ENCODE measurements around the gene CEP89.
"Not testable (repeated sequence)": the region's sequence is repeated elsewhere in the genome, so short reads cannot be mapped to it uniquely, and the experiment has no call there.

The CEP89 gene

DNA sequence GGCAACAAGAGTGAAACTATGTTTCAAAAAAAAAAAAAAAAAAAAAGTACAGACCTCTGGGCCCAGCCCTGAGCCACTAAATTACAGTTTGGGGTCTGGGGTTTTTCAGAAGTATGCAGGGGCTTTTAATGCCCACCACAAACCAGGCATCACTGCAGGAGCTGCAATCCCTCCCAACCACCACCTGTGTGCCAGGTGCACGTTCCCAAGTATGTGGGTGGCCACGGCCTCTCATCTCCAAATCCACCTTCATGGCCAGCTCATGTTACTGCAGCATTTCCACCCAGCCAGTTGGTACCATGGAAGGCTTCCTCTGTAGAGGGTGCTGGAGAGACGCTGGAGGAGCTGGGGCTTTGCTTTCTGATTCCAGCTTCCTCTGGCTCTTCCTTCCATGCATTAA lies 26.5 kb downstream of the CEP89 start:
- no peak for DNase-seq

DNA sequence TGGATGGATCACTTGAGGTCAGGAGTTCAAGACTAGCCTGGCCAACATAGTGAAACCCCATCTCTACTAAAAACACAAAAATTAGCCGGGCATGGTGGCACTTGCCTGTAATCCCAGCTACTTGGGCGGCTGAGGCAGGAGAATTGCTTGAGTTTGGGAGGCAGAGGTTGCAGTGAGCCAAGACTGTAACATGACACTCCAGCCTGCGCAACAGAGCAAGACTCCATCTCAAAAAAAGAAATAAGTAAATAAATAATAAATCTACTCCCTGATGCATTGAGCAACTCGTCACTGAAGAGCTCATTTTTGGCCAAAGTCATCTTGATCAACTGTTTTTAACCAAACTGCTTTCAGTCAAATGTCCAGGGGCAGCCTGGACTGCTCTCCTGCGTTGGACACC lies 30.5 kb downstream of the CEP89 start:
- DNase-seq: not testable (repeated sequence)

DNA sequence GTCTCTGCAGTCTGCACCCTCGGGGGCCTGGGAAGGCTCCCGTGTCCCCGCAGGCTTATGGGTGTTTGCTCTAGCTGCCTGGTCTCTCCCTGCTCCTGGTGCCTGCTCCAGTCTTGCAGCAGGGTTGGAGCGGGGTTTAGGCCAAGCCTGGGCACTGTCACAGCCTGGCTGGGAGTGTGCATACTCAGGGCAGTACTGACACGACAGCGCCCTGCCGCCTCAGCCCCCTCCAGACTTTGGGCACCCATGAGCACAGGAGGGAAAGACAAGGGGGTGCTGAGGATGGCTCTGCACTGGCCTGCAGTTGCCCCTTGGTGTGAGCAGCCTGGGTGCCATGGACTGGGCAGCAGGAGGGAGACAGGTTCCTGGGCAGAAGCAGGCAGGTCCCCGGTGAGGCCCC lies 35.7 kb downstream of the CEP89 start:
- DNase-seq: no peak

DNA sequence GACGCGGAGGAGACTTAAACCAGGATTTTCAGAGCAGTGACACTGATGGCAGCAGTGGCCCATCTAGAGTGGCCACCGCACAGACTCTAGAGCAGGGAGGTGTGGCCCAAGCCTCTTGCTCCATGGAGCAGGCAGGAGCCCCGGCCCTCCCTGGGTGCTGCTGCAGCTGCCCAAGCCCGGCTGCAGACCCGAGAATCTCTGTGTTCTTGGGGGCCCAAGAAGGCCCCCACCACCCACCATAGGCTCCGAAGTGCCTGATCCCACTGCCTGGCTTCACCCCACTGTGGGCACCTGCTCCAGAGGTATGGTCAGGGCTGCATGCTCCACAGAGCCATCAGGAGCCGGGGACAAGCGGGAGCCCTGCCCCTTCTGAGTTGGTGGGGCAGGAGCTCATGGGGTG lies 36.1 kb downstream of the CEP89 start:
- no peak for DNase-seq

DNA sequence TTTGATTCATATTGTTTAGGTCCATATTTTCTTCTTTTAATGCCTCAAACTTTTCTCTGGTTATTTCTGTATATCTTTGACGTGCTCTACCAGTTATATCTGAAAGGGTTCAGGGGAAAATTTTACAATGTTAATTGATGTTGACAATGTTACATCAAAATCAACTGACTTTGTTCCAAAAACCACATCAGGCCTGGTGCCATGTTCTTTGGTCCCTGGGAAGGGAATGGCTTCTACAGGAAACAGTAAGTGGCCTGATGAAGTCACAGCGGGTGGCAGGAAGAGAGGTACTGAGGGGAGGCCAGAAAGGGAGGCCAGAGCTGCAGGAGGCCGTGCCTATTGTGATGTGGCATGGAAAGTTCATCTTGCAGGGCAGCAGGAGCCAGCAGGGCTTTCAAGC lies 38.2 kb downstream of the CEP89 start:
- no peak for DNase-seq

DNA sequence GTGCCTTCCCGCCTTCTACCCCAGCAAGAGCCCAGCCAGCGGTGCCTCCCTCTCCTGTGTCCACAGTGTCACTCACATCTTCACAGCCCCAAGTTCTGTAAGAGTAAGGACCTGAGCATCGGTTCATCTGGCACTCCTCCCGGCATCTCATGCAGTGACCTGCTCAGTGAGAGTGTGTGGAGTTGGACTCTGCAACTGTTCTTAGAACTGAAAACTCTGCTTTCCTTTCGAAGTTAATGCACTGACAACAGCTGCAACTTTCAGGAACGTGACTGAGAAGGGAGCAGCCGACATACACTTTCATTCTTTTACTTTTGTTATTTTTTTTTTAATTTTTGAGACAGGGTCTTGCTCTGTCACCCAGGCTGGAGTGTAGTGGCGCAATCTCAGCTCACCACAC lies 41.2 kb downstream of the CEP89 start:
- no peak for DNase-seq

DNA sequence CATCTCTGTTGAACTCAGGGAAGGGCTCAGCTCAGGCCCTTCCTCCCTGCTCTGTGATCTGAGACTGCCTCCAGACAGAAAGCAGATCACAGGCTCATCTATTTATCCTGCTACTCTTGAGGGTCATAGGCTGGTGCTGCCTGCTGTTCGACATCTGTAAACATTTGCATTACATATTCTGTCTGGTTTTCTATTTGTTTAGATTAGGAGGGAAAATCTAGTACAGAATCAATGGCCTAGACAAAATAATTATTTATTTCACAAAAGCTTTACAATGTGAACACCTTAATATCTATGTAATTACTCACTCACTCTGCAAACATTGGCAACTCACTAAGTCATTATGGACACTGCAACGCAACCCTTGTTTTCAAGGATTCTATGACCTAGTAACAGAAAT lies 43.0 kb downstream of the CEP89 start:
- no peak for DNase-seq

DNA sequence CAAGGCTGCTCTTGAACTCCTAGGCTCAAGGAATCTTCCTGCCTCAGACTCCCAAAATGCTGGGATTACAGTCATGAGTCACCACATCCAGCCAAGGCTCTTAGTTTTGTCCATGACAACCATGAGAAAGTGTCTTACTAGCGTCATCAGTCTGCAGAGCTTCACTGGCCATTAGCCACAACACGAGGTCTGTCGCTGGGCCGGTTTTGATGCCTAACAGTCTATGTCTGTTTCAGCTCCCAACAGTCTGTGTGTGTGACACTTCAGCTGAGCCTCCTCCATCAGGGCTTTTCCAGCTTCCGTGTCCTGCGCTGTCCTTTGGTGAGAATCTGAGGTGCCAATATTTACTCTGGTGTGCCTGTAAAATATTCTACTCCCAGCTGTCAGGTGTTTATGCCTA lies 47.6 kb downstream of the CEP89 start:
- no peak for DNase-seq

DNA sequence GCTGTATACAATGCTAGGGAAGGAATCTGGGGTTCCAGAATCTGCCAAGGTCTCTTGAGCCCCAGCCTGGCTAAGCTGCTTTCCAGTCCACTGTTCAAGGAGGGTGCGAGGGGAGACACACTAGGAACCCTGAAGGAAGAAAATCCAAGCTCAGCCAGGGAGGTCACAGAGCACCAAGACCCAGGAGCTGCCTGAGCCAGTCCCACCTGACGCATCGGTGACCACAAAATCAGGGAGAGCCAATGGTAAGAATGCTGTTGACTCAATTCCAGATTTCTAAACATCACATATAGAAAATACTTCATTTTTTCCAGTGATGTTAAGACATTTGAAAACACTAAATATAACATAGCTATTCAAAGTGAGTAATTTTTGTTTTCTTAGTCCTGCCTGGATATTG lies 50.1 kb downstream of the CEP89 start:
- no peak for DNase-seq

DNA sequence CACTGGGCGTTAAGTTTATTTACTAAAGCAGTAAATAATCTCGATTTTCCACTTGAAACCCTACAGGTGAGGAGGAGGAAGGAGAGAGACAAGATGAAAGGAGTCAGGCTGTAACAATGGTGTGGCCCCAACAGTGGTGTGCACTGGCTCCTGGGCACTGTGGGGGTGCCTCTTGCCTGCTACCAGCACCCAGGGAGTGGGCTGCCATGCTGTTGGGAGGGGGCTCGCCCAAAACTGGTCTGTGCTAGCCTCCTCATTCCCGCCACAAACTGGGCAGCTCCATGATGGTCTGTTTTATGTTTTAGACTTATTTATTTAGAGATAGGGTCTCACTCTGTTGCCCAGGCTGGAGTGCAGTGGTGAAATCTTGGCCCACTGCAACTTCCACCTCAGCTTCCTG lies 52.4 kb downstream of the CEP89 start:
- DNase-seq: no peak

DNA sequence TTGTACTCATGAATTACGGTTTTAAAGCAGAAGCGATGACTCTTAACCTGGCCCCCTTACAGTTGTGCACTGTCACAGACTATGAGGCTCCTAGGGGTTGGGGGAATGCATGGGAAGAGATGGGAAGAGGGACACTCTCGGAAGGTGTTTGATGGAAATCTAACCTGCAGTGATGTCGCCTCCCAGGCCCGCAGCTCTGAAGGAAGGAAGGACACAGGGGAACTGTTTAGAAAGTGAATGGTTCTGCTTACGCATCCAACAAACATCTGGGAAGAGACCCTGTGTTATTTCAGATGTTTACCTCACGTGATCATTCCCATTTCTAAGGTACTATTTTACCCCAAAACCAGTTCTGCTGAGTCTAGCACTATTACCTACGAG lies 54.2 kb downstream of the CEP89 start:
- DNase-seq: no peak

DNA sequence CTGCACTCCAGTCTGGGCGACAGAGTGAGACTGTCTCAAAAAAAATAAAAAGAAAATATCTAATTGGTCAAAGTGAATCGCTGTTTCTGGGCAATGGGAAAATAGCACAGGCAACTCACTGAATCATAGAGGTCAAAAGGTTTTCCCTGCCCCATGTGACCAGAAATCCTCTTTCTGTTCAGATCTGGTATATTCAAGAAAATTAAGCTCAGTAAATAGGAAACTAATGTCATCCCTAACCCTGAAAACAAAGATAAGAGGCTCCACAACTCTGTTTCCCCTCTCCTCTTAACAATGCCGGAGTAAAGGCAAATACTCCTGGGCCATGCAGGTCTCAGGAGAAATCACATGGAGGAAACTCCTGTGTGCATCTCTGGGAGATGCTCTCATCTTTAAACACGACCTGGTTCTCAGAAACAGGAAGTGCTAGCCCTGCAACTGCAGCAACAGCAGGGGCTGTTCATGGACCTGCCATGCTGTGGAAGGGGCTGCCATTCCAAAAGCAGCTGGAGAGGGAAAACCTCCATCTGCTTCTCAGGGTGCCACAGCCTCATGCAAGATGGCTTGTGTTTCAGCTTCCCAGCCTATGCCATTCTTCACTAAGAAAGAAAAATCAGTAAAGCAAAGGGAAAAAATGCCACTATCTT lies 54.7 kb downstream of the CEP89 start:
- DNase-seq: no peak

DNA sequence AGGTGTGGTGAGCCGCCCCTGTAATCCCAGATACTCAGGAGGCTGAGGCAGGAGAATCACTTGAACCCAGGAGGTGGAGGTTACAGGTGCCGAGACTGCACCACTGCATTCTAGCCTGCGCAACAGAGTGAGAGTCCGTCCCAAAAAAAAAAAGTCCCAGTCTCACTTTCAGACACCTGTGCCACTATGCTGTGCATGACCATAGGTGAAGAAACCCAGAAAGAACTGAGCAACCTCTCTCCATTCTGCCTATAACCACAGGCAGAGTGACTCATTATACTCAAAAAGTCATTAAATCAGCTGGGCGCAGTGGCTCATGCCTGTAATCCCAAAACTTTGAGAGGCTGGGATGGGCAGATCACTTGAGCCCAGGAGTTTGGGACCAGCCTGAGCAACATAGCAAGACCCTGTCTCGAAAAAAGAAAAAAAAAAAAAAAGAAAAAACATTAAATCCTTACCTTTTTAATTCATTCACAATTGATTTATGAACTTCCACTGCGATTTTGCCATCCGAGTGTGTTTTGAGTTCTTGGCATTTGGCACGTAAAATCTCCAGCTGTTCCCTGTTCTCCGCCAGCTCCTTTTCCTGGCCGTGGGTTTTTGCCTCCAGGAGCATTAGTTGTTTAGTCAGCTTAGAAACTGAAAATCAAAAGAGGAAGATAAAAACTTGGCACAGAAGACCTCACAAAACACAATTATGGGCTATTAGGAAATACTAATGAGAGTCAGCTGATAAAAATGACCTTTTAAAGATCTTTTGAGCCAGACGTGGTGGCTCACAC lies 56.7 kb downstream of the CEP89 start:
- DNase-seq: no peak

DNA sequence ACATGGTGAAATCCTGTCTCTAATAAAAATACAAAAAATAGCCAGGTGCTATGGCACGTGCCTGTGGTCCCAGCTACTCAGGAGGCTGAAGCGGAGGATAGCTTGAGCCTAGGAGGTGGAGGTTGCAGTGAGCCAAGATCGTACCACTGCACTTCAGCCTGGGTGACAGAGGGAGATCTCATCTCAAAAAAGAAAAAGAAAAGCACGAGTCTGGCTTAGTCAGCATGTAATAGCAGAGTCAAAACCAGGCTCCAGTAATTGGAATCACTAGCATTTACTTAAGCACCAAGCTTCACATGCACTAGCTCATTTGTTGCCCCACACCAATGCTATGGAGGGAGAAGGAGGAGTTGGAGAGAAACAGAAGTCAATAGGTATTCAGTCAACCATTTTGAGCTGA lies 60.3 kb downstream of the CEP89 start:
- DNase-seq: no peak

DNA sequence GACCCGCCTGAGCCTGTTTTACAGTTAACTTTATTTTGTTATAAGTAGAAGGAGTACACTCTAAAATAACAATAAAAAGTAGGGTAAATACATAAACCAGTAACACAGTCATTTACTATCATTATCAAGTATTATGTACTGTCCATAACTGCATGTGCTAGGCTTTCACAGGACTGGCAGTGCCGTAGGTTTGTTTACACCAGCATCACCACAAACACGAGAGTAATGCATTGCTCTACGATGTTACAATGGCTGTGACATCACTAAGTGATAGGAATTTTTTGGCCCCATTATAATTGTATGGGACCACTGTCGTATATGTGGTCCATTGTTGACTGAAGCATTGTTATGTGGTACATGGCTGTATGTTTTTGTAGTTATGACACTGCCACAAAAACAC lies 60.9 kb downstream of the CEP89 start:
- no peak for DNase-seq

DNA sequence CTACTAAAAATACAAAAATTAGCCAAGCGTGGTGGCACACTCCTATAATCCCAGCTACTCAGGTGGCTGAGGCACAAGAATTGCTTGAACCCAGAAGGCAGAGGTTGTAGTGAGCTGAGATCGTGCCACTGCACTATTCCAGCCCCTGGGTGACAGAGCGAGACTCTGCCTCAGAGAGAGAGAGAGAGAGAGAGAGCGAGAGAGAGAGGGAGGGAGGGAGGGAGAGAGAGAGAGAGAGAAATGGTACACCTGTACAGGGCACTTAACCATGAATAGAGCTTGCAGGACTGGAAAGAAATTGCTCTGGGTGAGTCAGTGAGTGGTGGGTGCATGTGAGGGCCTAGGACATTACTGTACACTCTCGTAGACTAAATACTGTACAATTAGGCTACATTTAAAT lies 61.7 kb downstream of the CEP89 start:
- DNase-seq: no peak

DNA sequence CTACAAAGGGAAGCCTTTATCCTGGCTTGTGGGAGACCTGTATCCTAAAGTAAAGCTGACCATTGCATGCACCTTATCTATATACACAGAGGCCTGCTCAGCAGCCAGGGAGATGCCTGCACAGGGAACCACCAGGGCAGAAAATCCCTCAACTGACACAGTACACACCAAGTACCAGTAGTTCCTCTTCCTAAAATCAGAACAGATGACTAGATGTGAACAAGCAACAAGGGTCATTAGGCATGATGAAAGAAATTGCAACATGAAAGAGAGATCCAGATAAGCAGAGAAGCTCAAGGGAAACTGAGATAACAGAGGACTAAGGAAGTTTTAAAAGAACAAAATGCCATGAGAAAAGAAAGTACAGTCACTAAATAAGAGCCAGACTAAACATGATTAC lies 62.5 kb downstream of the CEP89 start:
- DNase-seq: no peak

DNA sequence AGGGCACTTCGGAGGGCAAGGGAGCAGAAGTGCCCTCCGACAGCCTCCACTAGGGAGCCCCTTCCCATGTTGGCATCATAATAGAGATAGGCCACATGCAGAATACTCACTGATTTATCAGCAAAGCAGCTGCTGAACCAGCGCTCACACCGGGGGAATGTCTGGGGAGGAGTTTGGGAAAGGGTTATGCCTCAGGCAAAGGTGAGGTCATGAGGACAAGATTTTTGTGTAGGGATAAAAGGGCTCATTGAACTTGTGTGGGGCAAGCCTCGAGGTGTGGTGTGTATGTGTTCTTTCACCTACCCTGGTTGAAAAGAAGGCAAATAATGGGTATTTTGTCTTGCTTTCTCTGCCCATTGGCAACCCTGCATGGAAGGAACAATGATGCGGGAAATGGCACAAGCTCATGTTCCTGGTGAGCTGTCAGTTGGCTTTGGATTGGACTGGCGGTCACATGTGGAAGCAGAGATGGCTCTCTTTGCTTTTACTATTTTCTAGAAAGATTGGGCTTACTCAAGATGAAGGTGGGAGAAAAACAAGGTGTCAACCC lies 63.0 kb downstream of the CEP89 start:
- DNase-seq: no peak

DNA sequence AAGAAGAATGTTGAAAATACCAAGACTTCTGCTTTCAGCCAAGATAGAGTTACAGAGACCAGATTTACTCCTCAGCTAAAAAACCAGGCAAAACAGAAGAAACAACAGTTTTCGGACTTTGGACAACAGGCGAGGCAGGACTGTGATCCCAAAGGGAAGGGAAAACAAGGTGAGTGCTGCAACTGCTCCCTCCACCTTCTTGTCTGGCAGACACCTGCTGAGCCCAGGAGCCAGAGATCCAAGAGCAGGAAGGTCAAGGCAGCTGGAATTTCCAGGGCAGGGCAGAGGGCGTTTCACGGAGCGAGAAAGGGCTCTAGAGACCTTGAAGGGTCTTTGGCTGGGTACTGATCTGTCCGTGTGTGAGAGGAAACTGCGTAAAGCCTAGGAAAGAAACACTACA lies 69.3 kb downstream of the CEP89 start:
- no peak for DNase-seq

DNA sequence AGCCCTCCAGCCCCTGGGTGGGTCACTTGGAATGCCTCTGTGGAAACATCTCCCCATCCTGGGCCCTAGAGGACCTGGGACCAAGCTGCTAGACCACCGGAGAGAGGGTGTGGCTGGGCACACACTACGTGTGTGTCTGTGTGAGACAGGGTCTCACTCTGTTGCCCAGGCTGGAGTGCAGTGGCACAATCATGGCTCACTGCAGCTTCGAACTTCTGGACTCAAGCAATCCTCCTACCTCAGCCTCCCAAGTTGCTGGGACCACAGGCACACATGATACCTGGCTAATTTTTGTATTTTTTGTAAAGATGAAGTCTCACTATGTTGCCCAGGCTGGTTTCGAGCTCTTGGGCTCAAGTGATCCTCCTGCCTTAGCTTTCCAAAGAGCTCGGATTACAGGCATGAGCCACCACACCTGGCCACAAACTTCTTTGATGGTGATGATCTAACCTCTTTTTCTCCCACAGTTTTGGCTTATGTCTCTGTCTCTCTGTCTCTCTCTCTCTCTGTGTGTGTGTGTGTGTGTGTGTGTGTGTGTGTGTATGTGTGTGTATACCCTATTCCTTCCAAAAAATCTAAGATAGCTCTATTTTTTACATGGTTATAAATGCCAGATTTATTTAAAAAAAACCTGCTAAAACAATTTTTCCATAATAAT lies 70.1 kb downstream of the CEP89 start:
- no peak for DNase-seq

DNA sequence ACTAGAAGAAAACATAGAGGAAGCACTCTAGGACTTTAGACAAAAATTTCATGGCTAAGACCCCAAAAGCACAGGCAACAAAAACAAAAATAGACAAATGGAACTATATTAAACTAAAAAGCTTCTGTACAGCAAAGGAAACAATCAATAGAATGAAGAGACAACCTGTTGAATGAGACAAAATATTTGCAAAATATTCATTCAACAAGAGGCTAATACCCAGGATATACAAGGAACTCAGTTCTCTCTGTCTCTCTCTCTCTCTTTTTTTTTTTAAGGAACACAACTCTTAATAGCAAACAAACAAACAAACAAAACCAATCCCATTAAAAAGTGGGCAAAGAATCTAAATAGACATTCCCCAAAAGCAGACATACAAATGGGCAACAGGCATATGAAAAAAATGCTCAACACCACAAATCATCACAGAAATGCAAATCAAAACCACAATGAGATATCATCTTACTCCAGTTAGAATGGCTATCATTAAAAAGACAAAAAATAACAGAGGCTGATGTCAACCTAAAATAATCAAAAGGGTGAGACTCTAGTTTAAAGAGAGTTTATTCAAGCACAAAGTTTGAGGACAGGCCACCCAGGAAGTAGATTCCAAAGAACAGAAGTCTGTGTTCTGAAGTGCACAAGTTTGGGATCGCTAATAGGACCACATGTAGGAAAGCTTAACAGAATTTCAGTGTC lies 75.1 kb downstream of the CEP89 start:
- no peak for DNase-seq

DNA sequence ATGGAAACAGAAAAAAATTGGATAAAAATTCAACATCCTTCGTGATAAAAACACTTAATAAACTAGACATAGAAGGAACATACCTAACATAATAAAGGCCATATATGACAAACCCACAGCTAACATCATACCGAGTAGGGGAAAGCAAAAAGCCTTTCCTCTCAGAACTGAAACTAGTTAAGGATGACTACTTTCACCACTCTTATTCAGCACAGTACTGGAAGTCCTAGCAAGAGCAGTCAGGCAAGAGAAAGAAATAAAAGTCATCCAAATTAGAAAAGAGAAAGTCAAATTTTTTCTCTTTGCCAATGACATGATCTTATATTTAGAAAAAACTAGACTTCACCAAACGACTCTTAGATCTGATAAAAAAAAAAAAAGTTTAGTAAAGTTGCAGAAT lies 76.4 kb downstream of the CEP89 start:
- DNase-seq: no peak

DNA sequence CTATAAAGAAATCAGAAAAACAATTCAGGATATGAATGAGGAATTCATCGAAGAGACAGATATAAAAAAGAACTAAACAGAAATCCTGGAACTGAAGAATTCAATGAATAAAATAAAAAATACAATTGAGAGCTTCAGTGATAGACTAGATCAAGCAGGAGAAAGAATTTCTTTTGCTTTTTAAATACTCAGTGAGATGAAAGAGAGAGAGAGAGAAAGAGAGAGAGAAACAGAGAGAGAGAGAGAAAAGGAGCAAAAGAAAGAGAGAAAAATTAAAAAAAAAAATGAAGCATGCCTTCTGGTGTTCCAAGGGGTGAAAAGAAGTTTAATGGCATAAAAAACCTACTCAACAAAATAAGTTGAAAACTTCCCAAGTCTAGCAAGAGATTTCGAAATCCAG lies 80.1 kb downstream of the CEP89 start:
- no peak for DNase-seq

DNA sequence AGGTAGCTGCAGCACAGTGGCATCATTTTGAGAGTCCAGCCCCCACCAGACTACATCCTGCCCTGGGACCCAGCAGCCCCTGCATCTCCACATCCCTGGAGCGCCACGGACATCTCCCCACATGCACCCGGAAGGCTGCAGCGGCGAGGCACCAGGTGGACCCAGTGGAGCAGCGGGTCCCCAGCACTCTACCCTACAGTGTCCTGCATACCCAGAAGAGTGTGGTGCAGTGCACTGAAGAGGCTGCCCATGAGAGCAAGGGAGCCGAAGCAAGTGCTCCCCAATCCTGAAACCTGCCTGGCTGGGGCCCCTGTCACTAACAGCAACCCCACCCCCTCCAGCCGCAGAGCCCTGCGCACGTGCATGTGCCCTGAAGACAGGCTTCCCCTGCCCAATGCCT lies 80.9 kb downstream of the CEP89 start:
- DNase-seq: no peak

Measured in CD4-positive, alpha-beta T cell treated with Interleukin-17A for 4 hours (primary cell).